HUES64 (cell line): ENCODE results near the gene POLR2E.
"Not testable (repeated sequence)": the region's sequence is repeated elsewhere in the genome, so short reads cannot be mapped to it uniquely, and the experiment has no call there.

Experiments used
- H3K27ac ChIP-seq: 2 replicates; pipeline ENCODE4 v1.7.0; 2013; ENCODE audit warnings: low read depth, low read length, inconsistent platforms
- H3K27me3 ChIP-seq: 2 replicates; pipeline ENCODE4 v1.6.1; 2013; ENCODE audit warnings: mild to moderate bottlenecking, low read length; ENCODE audit not compliant: insufficient read depth
- H3K36me3 ChIP-seq: 2 replicates; pipeline ENCODE4 v1.6.1; 2013; ENCODE audit warnings: mild to moderate bottlenecking, low read length; ENCODE audit not compliant: insufficient read depth
- H3K4me1 ChIP-seq: 2 replicates; pipeline ENCODE4 v1.6.1; 2013; ENCODE audit warnings: mild to moderate bottlenecking, low read length, moderate library complexity; ENCODE audit not compliant: insufficient read depth
- H3K4me3 ChIP-seq: 2 replicates; pipeline ENCODE4 v1.5.1; 2013; ENCODE audit warnings: mild to moderate bottlenecking, low read length, moderate library complexity
- H3K9ac ChIP-seq: 2 replicates; pipeline ENCODE4 v1.6.1; 2013; ENCODE audit warnings: mild to moderate bottlenecking, low read depth, low read length
- H3K9me3 ChIP-seq: 2 replicates; pipeline ENCODE4 v1.6.1; 2013; ENCODE audit warnings: low read depth, low read length; ENCODE audit not compliant: insufficient read depth
- WGBS: fragments of 150-250, 120-280 bp; methylation state at CpG from one replicate; pipeline ENCODE4 v1.1.7; 2013; ENCODE audit warnings: missing lambda C conversion rate; 5-methylcytosine and 5-hydroxymethylcytosine counted together

The POLR2E gene

GRCh38 chr19:1116726-1117581 lies 21.8 kb upstream of the POLR2E start:
- Histone ChIP-seq H3K9ac (no peak overlapping the region), H3K27ac (peak overlapping the region; percentile 18; the same call in 1 of the 2 replicates)
- WGBS, result 92% methylated on average over 52 of the region's 52 CpGs

GRCh38 chr19:1115646-1116420 lies 20.7 kb upstream of the POLR2E start:
- Histone ChIP-seq H3K27me3 (no peaks in the 10 kb centered on the region), H3K4me3 (no peak overlapping the region), H3K36me3 (peaks cover 40% of the 10 kb centered on the region), H3K9me3 (no peaks in the 10 kb centered on the region), H3K27ac (no peak overlapping the region; the same call in 1 of the 2 replicates), H3K9ac (no peak overlapping the region), H3K4me1 (peaks cover 4% of the 10 kb centered on the region; the same call in 1 of the 2 replicates)
- WGBS, result 94% methylated on average over 35 of the region's 35 CpGs

More at GRCh38 chr19:1116726-1117581, 21.8 kb upstream of the POLR2E start:
- peaks cover 50% of the 10 kb centered on the region for H3K36me3 ChIP-seq
- peaks cover 4% of the 10 kb centered on the region; the same call in 1 of the 2 replicates for H3K4me1 ChIP-seq
- no peaks in the 10 kb centered on the region for H3K9me3 ChIP-seq
- H3K4me3 ChIP-seq, result no peak overlapping the region
- H3K27me3 ChIP-seq, result no peaks in the 10 kb centered on the region

- WGBS, result 95% methylated on average over 9 of the region's 9 CpGs
- not testable (repeated sequence) for H3K27ac ChIP-seq
- H3K36me3 ChIP-seq, result peaks cover 35% of the 10 kb centered on the region
Observed at GRCh38 chr19:1114728-1115127, 19.6 kb upstream of the POLR2E start.

GRCh38 chr19:1113986-1114483 lies 18.9 kb upstream of the POLR2E start:
- H3K4me3 ChIP-seq, result no peak overlapping the region
- peak overlapping the region; percentile 67; the same call in 1 of the 2 replicates for H3K27ac ChIP-seq
- no peaks in the 10 kb centered on the region for H3K9me3 ChIP-seq
- WGBS, result 94% methylated on average over 25 of the region's 25 CpGs
- H3K36me3 ChIP-seq, result peaks cover 30% of the 10 kb centered on the region
- no peak overlapping the region for H3K9ac ChIP-seq
- no peaks in the 10 kb centered on the region for H3K27me3 ChIP-seq
- H3K4me1 ChIP-seq, result peaks cover 4% of the 10 kb centered on the region; the same call in 1 of the 2 replicates

More at GRCh38 chr19:1114728-1115127, 19.6 kb upstream of the POLR2E start:
- not testable (repeated sequence) for H3K9me3 ChIP-seq, H3K4me3 ChIP-seq, H3K4me1 ChIP-seq, H3K27me3 ChIP-seq, H3K9ac ChIP-seq

- H3K36me3 ChIP-seq, result peaks cover 23% of the 10 kb centered on the region
- no peaks in the 10 kb centered on the region for H3K27me3 ChIP-seq
- H3K4me3 ChIP-seq, result no peak overlapping the region
- peak overlapping the region; percentile 67; the same call in 1 of the 2 replicates for H3K27ac ChIP-seq
- peak overlapping the region; percentile 39; the same call in 1 of the 2 replicates for H3K9ac ChIP-seq
- peaks cover 4% of the 10 kb centered on the region; the same call in 1 of the 2 replicates for H3K4me1 ChIP-seq
- H3K9me3 ChIP-seq, result no peaks in the 10 kb centered on the region
- WGBS, result 53% methylated on average over 44 of the region's 44 CpGs
Observed at GRCh38 chr19:1113030-1113985, 18.1 kb upstream of the POLR2E start.

GRCh38 chr19:1112268-1113029 lies 17.3 kb upstream of the POLR2E start:
- 85% methylated on average over 71 of the region's 71 CpGs for WGBS
- Histone ChIP-seq H3K4me3 (no peak overlapping the region), H3K9me3 (no peaks in the 10 kb centered on the region), H3K9ac (no peak overlapping the region), H3K36me3 (peaks cover 18% of the 10 kb centered on the region; the same call in 1 of the 2 replicates), H3K27ac (no peak overlapping the region), H3K4me1 (peaks cover 4% of the 10 kb centered on the region; the same call in 1 of the 2 replicates), H3K27me3 (no peaks in the 10 kb centered on the region)

GRCh38 chr19:1111641-1112267 lies 16.6 kb upstream of the POLR2E start:
- WGBS, result 84% methylated on average over 18 of the region's 18 CpGs
- Histone ChIP-seq H3K4me1 (peaks cover 4% of the 10 kb centered on the region; the same call in 1 of the 2 replicates), H3K4me3 (no peak overlapping the region), H3K36me3 (peaks cover 20% of the 10 kb centered on the region), H3K27ac (no peak overlapping the region), H3K27me3 (no peaks in the 10 kb centered on the region), H3K9ac (no peak overlapping the region), H3K9me3 (no peaks in the 10 kb centered on the region)

- 88% methylated on average over 16 of the region's 18 CpGs for WGBS
Observed at GRCh38 chr19:1110809-1111640, 15.8 kb upstream of the POLR2E start.

More at GRCh38 chr19:1110809-1111640, 15.8 kb upstream of the POLR2E start:
- Histone ChIP-seq H3K27ac (no peak overlapping the region), H3K36me3 (peaks cover 27% of the 10 kb centered on the region), H3K9me3 (no peaks in the 10 kb centered on the region), H3K4me1 (peaks cover 4% of the 10 kb centered on the region; the same call in 1 of the 2 replicates), H3K9ac (no peak overlapping the region), H3K27me3 (no peaks in the 10 kb centered on the region), H3K4me3 (no peak overlapping the region)
